ENCODE results near the gene SLC24A3. TPM values are rescaled to one million over a fixed set of nuclear protein-coding genes. Genes with fewer than 3 reads are reported as not detected.

SLC24A3 gene
- total RNA-seq, 4 donors from 2014 or later = 4.2 to 6.4 (median 5.6) TPM

DNA sequence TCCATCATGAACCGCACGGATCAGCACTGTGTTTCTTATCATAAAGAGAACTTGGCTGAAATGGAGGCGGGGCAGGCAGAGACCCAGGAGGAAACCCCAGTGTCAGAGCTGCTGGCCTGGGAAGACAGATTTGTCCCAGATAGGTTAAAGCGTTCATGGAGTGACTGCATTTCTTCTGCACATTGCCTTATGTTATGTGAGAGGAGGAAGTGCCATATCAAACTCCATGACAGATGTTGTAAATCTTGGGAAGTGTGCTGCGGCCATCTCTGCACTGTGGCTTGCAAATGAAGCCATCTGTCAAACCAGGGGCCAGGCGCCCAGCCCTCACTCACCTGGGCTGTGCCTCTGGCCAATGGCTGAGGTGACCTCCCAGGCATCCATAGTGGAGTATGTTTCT, 163.0 kb downstream of the SLC24A3 start:
- no peaks in the 10 kb centered on the region for H3K36me3 ChIP-seq
- WGBS = 88% methylated on average over 6 of the region's 6 CpGs
- H3K4me3 ChIP-seq = no peak overlapping the region
- TF ChIP-seq, protein P1, sequence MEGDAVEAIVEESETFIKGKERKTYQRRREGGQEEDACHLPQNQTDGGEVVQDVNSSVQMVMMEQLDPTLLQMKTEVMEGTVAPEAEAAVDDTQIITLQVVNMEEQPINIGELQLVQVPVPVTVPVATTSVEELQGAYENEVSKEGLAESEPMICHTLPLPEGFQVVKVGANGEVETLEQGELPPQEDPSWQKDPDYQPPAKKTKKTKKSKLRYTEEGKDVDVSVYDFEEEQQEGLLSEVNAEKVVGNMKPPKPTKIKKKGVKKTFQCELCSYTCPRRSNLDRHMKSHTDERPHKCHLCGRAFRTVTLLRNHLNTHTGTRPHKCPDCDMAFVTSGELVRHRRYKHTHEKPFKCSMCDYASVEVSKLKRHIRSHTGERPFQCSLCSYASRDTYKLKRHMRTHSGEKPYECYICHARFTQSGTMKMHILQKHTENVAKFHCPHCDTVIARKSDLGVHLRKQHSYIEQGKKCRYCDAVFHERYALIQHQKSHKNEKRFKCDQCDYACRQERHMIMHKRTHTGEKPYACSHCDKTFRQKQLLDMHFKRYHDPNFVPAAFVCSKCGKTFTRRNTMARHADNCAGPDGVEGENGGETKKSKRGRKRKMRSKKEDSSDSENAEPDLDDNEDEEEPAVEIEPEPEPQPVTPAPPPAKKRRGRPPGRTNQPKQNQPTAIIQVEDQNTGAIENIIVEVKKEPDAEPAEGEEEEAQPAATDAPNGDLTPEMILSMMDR (IDR thresholded peaks at IDR 0.05) = no peak
- TF ChIP-seq EP300 (IDR thresholded peaks at IDR 0.05) = no peak
- TF ChIP-seq POLR2AphosphoS5 (IDR thresholded peaks at IDR 0.05) = no peak
- no peak for TF ChIP-seq POLR2A (IDR thresholded peaks at IDR 0.05)
- no peak overlapping the region for H3K27ac ChIP-seq
- no peak for DNase-seq (ENCODE audit: low spot score in 2 of 2)
- H3K9me3 ChIP-seq = no peaks in the 10 kb centered on the region
- H3K27me3 ChIP-seq = no peaks in the 10 kb centered on the region
- H3K4me1 ChIP-seq = no peaks in the 10 kb centered on the region

GRCh38 chr20:19375801-19376200, 163.4 kb downstream of the SLC24A3 start:
- WGBS = 85% methylated on average over 2 of the region's 2 CpGs
- no peak for DNase-seq (ENCODE audit: low spot score in 2 of 2)
- no peak overlapping the region for H3K27ac ChIP-seq
- H3K9me3 ChIP-seq = no peaks in the 10 kb centered on the region
- no peaks in the 10 kb centered on the region for H3K4me1 ChIP-seq
- no peak overlapping the region for H3K4me3 ChIP-seq
- TF ChIP-seq EP300 (IDR thresholded peaks at IDR 0.05) (no peak), POLR2A (IDR thresholded peaks at IDR 0.05) (no peak), POLR2AphosphoS5 (IDR thresholded peaks at IDR 0.05) (no peak)
- TF ChIP-seq, protein P1 (IDR thresholded peaks at IDR 0.05) = no peak
- H3K27me3 ChIP-seq = no peaks in the 10 kb centered on the region
- H3K36me3 ChIP-seq = no peaks in the 10 kb centered on the region

DNA sequence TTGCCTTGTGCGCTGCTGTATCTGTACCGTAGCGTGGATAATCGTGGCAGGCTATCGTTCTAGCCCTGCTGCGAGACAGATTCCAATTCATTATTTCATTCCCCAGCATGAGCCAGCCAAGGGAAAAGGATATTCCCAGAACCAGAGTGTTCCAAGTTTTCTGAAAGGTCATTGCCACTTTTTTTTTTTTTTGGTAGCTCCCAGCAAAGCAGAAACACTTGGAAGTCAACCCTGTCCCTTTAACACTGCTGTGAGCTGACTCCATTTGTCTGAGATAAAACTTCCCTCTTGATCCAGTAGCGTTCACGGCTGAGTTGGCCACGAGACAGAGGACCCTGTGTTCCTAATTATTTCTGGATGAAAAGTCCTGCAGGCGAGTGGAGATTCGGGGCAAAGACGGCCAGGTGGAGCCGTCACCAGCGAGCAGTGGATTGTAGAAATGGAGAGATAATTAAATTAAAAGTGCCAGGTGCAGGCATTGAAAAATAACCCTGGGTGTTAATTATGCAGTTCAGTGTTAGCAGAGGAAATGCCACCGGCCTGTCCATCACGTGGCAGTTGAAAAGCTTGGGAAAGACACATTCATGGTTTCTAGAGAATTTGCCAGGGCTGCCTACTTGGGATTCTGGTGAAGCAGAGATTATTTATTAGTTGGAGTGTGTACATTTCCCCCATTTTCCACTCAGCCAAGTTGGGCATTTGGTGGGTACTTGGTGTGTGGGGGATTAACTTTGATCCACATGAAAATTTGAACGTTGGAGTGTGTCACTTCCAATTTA, 164.2 kb downstream of the SLC24A3 start:
- Histone ChIP-seq H3K4me3 (no peak overlapping the region), H3K9me3 (no peaks in the 10 kb centered on the region), H3K27ac (no peak overlapping the region), H3K4me1 (no peaks in the 10 kb centered on the region), H3K36me3 (no peaks in the 10 kb centered on the region), H3K27me3 (no peaks in the 10 kb centered on the region)
- TF ChIP-seq, protein P1 (IDR thresholded peaks at IDR 0.05) = no peak
- TF ChIP-seq POLR2AphosphoS5 (IDR thresholded peaks at IDR 0.05) (no peak), EP300 (IDR thresholded peaks at IDR 0.05) (no peak), POLR2A (IDR thresholded peaks at IDR 0.05) (no peak)
- WGBS = 79% methylated on average over 17 of the region's 17 CpGs
- no peak for DNase-seq (ENCODE audit: low spot score in 2 of 2)

- Histone ChIP-seq H3K27me3 (no peaks in the 10 kb centered on the region), H3K36me3 (no peaks in the 10 kb centered on the region), H3K9me3 (no peaks in the 10 kb centered on the region), H3K27ac (no peak overlapping the region), H3K4me3 (no peak overlapping the region), H3K4me1 (no peaks in the 10 kb centered on the region)
- WGBS = 79% methylated on average over 3 of the region's 3 CpGs
- TF ChIP-seq, protein P1 (IDR thresholded peaks at IDR 0.05) = no peak
- TF ChIP-seq POLR2A (IDR thresholded peaks at IDR 0.05) (no peak), EP300 (IDR thresholded peaks at IDR 0.05) (no peak)
- DNase-seq (ENCODE audit: low spot score in 2 of 2) = no peak
Measured at GRCh38 chr20:19378058-19378457, 165.6 kb downstream of the SLC24A3 start.

DNA sequence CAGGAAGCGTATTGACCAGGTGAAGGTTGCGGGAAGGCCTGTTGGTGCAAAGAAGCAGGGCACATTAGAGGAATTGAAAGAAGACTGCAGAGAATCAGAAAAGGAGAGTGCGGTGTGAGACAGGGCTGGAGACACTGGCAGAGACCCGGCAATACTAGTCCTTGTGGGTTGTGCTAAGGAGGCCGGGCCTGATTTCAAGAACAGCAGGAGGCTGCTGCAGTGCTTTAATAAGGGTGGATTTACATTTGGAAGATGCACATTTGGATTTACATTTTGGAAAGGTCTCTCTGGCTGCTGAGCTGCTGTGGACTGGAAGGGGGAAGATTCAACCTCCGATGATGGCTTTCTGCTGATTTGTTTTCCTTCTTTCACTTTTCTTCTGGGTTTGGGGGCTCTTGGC, 167.8 kb downstream of the SLC24A3 start:
- no peaks in the 10 kb centered on the region for H3K4me1 ChIP-seq
- H3K4me3 ChIP-seq = no peak overlapping the region
- TF ChIP-seq, protein P1 (IDR thresholded peaks at IDR 0.05) = no peak
- no peak for TF ChIP-seq EP300 (IDR thresholded peaks at IDR 0.05)
- no peak for TF ChIP-seq POLR2AphosphoS5 (IDR thresholded peaks at IDR 0.05)
- no peak for TF ChIP-seq POLR2A (IDR thresholded peaks at IDR 0.05)
- no peaks in the 10 kb centered on the region for H3K9me3 ChIP-seq
- no peak for DNase-seq (ENCODE audit: low spot score in 2 of 2)
- H3K27ac ChIP-seq = no peak overlapping the region
- no peaks in the 10 kb centered on the region for H3K36me3 ChIP-seq
- WGBS = 78% methylated on average over 6 of the region's 6 CpGs
- H3K27me3 ChIP-seq = no peaks in the 10 kb centered on the region

Measured in suprapubic skin (tissue), 4 donors.